Measurements from ENCODE around the gene MGAT1.
"Not testable (repeated sequence)": the region's sequence is repeated elsewhere in the genome, so short reads cannot be mapped to it uniquely, and the experiment has no call there.

GRCh38 chr5:180781900-180782326 is 20.7 kb downstream of the MGAT1 start:
- not testable (repeated sequence) for TF ChIP-seq EP300, CTCF, POLR2AphosphoS5 (IDR thresholded peaks at IDR 0.05)

Data from gastroesophageal sphincter (tissue), 3 donors.